ENCODE data around the gene CALML3.

Gene CALML3

GRCh38 chr10:5488272-5489161 lies 36.2 kb upstream of the CALML3 start:
- TF ChIP-seq ZFX (IDR thresholded peaks at IDR 0.05) (no peak), CTCF (conservative IDR thresholded peaks at IDR 0.05) (no peak)
- 0 out of 2 replicates have a peak overlapping the region, but pooled peaks have one; percentile 1 for H3K27ac ChIP-seq

GRCh38 chr10:5490032-5490431 lies 34.7 kb upstream of the CALML3 start:
- no peak for TF ChIP-seq CTCF (conservative IDR thresholded peaks at IDR 0.05)
- no peak for TF ChIP-seq ZFX (IDR thresholded peaks at IDR 0.05)
- no peak overlapping the region for H3K27ac ChIP-seq

- H3K27ac ChIP-seq = no peak overlapping the region; the same call in 1 of the 2 replicates
- no peak for TF ChIP-seq CTCF (conservative IDR thresholded peaks at IDR 0.05)
- TF ChIP-seq ZFX (IDR thresholded peaks at IDR 0.05) = no peak
These were observed 33.9 kb upstream of the CALML3 start for GRCh38 chr10:5490698-5491464.

- TF ChIP-seq ZFX (IDR thresholded peaks at IDR 0.05) = no peak
- no peak for TF ChIP-seq CTCF (conservative IDR thresholded peaks at IDR 0.05)
- H3K27ac ChIP-seq = peak overlapping the region; percentile 2; the same call in 1 of the 2 replicates
These were observed 33.3 kb upstream of the CALML3 start for GRCh38 chr10:5491477-5491876.

- peak overlapping the region; percentile 63 for H3K27ac ChIP-seq
- TF ChIP-seq ZFX (IDR thresholded peaks at IDR 0.05) = no peak
- TF ChIP-seq CTCF (conservative IDR thresholded peaks at IDR 0.05) = no peak
These were observed 32.4 kb upstream of the CALML3 start for GRCh38 chr10:5492322-5492855.

GRCh38 chr10:5492929-5493576 lies 31.7 kb upstream of the CALML3 start:
- TF ChIP-seq ZFX (IDR thresholded peaks at IDR 0.05) (no peak), CTCF (conservative IDR thresholded peaks at IDR 0.05) (no peak)
- H3K27ac ChIP-seq = peak overlapping the region; percentile 63
